T47D (cell line): Measurements from ENCODE around the gene WNT7B.

Source experiments
- DNase-seq, 2 experiments: peaks; one replicate each; pipeline versions ENCODE4 v3.0.0 to v3.0.0-alpha.2; 2011 to 2012; ENCODE audit warnings: low read depth in 1 of 2, low spot score in 1 of 2
- JUND ChIP-seq: IDR thresholded peaks from 2 replicates; pipeline ENCODE4 v1.6.1; 2012; ENCODE audit warnings: low read depth
- in situ Hi-C: cut with HindIII; loops from 2 replicates; pipeline ENCODE4 v1.10.0; 2016; ENCODE audit warnings: low sequenced_read_pairs, low pct_unique_long_range_greater_than_20kb

WNT7B gene

GRCh38 chr22:45889539-45890350, 87.2 kb downstream of the WNT7B start:
- DNase-seq: no peak
- no peak for TF ChIP-seq JUND
- in situ Hi-C loops: no loop called here

GRCh38 chr22:45889093-45889538, 87.8 kb downstream of the WNT7B start:
- in situ Hi-C loops: no loop called here
- no peak for DNase-seq
- TF ChIP-seq JUND: no peak

DNA sequence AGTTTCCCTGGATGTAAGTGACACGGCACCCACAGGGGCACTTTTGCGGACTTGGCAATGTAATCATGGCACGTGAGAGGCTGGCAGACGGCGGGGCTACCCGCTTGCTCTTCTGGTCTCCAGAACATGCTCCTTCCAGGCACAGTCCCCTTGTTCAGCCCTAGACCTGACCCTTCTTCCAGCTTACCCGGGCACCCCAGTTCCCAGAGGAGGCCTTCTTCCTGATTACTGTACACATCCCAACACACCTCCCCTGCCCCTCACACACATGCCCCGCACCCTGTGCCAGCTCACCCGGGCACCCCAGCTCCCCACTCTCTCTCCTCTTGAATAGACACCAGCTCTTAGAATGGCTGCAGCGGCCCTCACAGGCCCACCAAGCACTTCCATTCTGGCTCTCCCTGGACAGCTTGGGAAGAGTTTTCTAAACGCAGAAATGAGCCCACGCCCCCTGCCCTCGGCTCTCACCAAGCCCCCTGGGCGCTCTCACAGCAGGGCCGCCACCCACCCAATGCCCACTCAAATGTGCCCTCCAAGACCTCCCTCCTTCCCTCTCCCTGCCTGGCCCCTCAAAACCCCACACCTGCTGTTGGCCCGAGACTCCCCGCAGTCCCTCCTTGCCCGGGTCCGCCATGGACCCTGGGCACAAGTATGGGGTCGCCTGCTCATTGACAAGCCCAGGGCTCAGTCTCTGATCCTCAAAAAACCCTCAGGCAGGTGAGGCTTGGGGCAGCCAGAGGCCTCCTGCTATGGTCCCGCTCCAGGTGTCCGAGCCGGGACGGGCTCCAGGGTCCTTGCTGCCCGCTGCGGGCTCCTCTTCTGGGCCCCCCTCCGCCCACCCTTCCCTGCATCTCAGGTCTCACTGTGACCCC, 88.5 kb downstream of the WNT7B start:
- in situ Hi-C loops: no loop called here
- DNase-seq: no peak

GRCh38 chr22:45887202-45888131, 89.5 kb downstream of the WNT7B start:
- in situ Hi-C loops: no loop called here
- DNase-seq: peak; percentile 60 to 95
- TF ChIP-seq JUND: no peak

More for the DNA sequence above, 88.5 kb downstream of the WNT7B start:
- no peak for TF ChIP-seq JUND

GRCh38 chr22:45886540-45886939, 90.4 kb downstream of the WNT7B start:
- DNase-seq: no peak
- TF ChIP-seq JUND: no peak
- in situ Hi-C loops: no loop called here

DNA sequence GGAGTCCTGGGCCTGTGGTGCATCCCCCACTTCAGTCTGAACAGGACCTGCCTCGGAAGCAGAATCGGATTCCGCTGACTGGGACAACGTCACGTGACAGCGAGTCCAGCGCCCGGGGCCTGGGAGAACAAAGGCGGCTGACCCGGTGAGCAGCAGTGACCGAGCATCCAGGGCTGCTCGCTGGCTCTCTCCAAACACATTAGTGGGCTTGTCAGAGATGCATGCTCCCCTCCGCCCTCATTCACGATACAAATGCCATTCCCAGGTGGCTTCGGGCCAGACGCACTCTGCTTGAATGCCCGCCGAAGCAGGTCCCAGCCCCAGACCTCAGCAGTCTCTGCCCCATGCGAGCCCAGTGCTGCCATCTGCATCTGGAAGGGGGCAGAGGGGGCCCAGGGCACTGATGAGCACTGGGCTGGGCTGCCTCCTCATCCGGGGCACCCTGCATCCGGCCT, 91.0 kb downstream of the WNT7B start:
- in situ Hi-C loops: no loop called here
- DNase-seq: no peak
- no peak for TF ChIP-seq JUND

DNA sequence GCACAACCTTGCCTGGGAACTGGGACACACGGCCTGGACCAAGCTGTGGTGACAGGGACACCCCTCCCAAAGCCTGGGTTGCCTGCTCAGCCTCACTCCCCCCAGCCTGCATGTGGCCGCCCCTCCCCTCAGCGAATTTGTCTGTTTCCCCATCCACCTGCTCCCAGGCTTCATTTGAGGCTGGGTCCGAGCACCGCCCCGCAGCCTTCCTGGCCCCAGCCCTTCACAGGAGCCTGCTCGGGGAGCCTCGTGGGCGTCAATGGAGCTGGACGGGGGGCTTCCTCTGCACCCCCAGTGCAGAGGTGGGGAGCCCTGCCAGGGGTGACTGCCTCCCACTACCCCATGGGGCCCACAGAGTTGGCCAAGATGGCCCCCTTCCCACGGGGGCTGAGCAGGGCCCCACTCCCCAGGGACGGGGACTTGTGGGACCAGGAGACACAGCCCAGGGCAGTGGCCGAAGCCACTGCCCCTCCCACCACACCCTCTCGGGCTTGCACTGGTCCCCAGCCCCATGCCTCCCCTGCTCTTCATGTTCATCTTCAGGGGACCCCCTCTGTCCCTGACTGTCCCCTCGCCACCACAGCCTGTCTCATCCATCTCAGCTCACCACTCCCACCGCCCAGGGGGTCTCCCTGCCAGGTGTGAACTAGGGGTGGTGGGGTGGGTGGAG, 91.7 kb downstream of the WNT7B start:
- no peak for TF ChIP-seq JUND
- no peak for DNase-seq
- in situ Hi-C loops: no loop called here

DNA sequence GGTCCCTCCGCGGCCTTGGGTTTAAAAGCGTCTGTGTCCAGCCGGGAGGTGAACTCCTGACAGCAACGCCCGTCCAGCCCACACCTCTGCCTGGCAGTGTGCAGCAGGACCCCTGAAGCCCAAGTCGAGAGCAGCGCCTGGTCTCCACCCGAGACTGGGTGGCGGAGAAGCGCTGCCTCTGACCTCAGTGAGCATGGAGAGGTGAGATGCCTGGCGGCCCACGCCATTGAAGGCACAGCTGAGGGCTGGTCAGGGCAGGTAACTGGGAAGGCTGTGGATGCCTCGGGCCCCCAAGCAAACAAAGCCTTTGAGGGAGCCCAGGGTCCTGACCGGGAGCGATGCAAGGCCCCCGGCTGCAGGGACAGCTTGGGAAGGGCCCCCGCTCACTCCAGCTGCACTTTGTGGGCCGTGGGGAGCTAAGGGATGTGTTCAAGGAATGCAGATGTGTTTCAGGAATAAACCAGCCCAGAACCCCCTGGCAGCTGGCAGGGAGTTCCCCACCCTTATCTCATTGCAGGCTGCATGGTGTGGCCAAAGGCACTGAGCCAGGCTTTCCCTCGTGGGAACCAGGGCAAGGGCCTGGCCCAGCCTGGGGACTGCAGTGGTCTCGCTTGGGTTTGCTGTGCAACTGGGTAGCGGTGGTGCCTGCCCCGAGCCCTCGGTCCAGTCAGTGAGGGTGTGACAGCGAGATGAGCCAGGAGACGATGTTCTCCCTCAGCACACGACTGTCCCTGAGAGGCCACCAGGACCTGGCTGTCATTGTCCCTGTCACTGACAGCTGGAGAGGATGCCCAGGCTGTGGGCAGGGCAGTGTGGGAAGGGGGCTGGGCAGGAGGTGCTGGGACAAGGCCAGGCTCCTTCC, 92.5 kb downstream of the WNT7B start:
- in situ Hi-C loops: no loop called here
- no peak for DNase-seq
- no peak for TF ChIP-seq JUND

- TF ChIP-seq JUND: no peak
- no peak for DNase-seq
- in situ Hi-C loops: no loop called here
Observed at GRCh38 chr22:45883811-45884170, 93.2 kb downstream of the WNT7B start.

DNA sequence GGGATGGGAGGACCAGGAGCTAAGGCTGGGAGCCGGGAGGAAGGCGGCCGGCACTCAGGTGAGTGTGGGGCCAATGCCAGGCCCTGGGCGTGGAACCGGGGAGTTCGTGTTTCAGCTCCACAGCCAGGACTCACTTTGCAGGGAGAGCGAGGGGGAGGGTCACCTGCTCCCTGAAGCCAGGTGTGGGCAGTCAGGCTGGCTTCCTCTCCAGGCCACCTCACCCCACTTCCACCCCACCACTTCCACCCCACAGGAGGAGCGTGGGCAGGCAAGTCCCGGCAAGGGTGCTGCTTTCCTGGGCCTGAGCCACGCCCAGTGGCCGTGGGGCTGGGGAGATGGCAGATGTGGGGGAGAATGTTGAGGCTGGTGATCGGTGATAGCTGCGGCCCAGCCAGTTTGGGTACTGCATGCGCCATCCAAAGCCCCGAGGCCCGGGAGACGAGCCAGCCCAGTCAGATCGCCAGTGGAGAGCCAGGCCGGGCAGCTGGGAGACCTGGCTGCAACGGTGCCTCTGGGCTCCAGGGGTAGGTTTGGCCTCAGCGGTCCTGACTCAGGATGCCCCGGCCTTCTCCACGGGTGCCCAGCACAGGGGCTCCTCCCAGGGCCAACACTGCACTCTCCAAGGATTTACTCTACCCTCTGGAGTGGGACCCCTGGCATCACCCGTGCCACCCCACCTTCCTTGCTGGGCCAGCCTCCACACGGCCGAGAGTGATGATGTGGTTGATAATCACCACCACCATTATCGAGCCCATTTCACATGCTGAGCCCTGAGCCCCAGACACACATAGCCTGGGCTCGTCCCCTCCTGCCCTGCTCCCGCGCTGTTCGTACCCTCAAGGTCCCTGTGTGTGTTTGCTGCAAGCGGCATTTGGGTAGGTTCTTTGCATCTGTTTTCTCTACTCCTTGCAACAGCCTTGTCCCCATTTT, 93.8 kb downstream of the WNT7B start:
- TF ChIP-seq JUND: no peak
- in situ Hi-C loops: no loop called here
- peak in 1 of 2 experiments; percentile 32 for DNase-seq

DNA sequence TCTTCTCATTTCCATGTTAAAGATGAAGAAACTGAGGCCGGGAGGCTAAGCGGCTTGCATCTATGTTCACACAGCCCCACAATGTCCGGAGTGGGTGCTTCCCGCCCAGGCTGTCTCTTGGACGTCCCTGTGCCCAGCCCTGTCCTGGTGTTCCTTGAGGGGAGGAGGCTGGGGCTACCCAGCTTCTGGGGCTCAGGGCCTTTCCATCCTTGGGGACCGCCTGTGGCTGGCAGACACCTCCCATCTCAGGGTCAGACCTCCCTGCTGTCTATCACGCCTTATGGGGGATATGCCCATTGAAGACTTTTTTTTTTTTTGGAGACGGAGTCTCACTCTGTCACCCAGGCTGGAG, 95.5 kb downstream of the WNT7B start:
- DNase-seq: no peak
- TF ChIP-seq JUND: no peak
- in situ Hi-C loops: no loop called here
